GM12878 (cell line): ENCODE measurements around the gene TMEM163.

Source experiments
- CUX1 ChIP-seq: IDR thresholded peaks from 2 replicates; pipeline ENCODE4 v1.6.1; 2012; ENCODE audit warnings: improper control_type of control experiment, low read depth, low read length; ENCODE audit not compliant: insufficient replicate concordance
- MEF2A ChIP-seq: IDR thresholded peaks from 2 replicates; pipeline ENCODE4 v1.6.1; 2011; ENCODE audit warnings: low read depth, mild to moderate bottlenecking, low read length, moderate library complexity; ENCODE audit not compliant: insufficient read depth
- MXI1 ChIP-seq: fragments of 150-350 bp; IDR thresholded peaks from 2 replicates; pipeline ENCODE4 v1.6.1; 2011; ENCODE audit warnings: low read depth, mild to moderate bottlenecking, inconsistent platforms, low read length, improper control_type of control experiment
- MYC ChIP-seq: IDR thresholded peaks from 2 replicates; pipeline ENCODE4 v1.6.1; 2011; ENCODE audit warnings: mild to moderate bottlenecking, low read length, moderate library complexity, inconsistent platforms; ENCODE audit not compliant: insufficient read depth, insufficient replicate concordance, insufficient read length, severe bottlenecking
- NFXL1 ChIP-seq: fragments of 450-650 bp; IDR thresholded peaks from 2 replicates; pipeline ENCODE4 v1.6.1; 2017; ENCODE audit warnings: antibody characterized with exemption, mild to moderate bottlenecking, borderline replicate concordance
- POLR2A ChIP-seq: IDR thresholded peaks from 2 replicates; pipeline ENCODE4 v1.6.1; 2011; ENCODE audit warnings: low read depth, mild to moderate bottlenecking, low read length
- POU2F2 ChIP-seq: IDR thresholded peaks from 3 replicates; pipeline ENCODE4 v1.6.1; 2011; ENCODE audit warnings: low read depth, mild to moderate bottlenecking, low read length, borderline replicate concordance
- SREBF2 ChIP-seq: IDR thresholded peaks from 2 replicates; pipeline ENCODE4 v1.6.1; 2012; ENCODE audit warnings: mild to moderate bottlenecking, low read length
- TCF12 ChIP-seq: IDR thresholded peaks from 2 replicates; pipeline ENCODE4 v1.6.1; 2011; ENCODE audit warnings: low read depth, mild to moderate bottlenecking, low read length
- USF2 ChIP-seq: IDR thresholded peaks from 2 replicates; pipeline ENCODE4 v1.6.1; 2011; ENCODE audit warnings: low read depth, low read length, improper control_type of control experiment, borderline replicate concordance

GRCh38 chr2:134592377-134592776 is 126.4 kb downstream of the TMEM163 start:
- TF ChIP-seq MYC: no peak
- TF ChIP-seq CUX1: no peak
- no peak for TF ChIP-seq NFXL1
- TF ChIP-seq POLR2A: no peak
- TF ChIP-seq MXI1: no peak
- no peak for TF ChIP-seq SREBF2
- no peak for TF ChIP-seq MEF2A
- no peak for TF ChIP-seq TCF12
- TF ChIP-seq USF2: no peak
- no peak for TF ChIP-seq POU2F2
